ENCODE results near the gene RPS6KA6.

The RPS6KA6 gene

DNA sequence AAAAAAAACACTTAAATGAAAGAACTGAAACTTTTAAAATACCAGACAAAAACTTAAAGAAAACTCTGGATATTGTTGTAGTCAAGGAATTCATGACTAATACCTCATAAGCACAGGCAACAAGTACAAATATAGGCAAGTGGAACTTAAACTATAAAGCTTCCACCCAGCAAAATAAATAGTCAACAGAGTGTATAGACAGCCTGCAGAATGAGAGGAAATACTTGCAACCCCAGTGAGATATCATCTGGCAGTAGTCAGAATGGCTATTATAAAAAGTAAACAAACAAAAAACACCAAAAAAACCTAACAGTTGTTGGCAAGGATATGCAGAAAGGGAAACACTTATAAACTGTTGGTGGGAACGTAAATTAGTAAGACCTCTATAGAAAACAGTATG lies 9.6 kb upstream of the RPS6KA6 start:
- H3K36me3 ChIP-seq (ENCODE audit: low read depth) = no peaks in the 10 kb centered on the region
- H3K27me3 ChIP-seq (ENCODE audit: insufficient read depth, poor library complexity, severe bottlenecking) = no peaks in the 10 kb centered on the region
- no peak overlapping the region for H3K27ac ChIP-seq (ENCODE audit: poor library complexity, severe bottlenecking)
- DNase-seq (ENCODE audit: low spot score) = no peak
- ATAC-seq (ENCODE audit: low read depth) = no peak
- H3K4me3 ChIP-seq (ENCODE audit: severe bottlenecking) = no peak overlapping the region
- TF ChIP-seq, protein P1, sequence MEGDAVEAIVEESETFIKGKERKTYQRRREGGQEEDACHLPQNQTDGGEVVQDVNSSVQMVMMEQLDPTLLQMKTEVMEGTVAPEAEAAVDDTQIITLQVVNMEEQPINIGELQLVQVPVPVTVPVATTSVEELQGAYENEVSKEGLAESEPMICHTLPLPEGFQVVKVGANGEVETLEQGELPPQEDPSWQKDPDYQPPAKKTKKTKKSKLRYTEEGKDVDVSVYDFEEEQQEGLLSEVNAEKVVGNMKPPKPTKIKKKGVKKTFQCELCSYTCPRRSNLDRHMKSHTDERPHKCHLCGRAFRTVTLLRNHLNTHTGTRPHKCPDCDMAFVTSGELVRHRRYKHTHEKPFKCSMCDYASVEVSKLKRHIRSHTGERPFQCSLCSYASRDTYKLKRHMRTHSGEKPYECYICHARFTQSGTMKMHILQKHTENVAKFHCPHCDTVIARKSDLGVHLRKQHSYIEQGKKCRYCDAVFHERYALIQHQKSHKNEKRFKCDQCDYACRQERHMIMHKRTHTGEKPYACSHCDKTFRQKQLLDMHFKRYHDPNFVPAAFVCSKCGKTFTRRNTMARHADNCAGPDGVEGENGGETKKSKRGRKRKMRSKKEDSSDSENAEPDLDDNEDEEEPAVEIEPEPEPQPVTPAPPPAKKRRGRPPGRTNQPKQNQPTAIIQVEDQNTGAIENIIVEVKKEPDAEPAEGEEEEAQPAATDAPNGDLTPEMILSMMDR (IDR thresholded peaks at IDR 0.05; ENCODE audit: poor library complexity, severe bottlenecking) = no peak
- no peaks in the 10 kb centered on the region for H3K4me1 ChIP-seq (ENCODE audit: insufficient read depth, poor library complexity, severe bottlenecking)
- no peaks in the 10 kb centered on the region for H3K9me3 ChIP-seq (ENCODE audit: severe bottlenecking)

DNA sequence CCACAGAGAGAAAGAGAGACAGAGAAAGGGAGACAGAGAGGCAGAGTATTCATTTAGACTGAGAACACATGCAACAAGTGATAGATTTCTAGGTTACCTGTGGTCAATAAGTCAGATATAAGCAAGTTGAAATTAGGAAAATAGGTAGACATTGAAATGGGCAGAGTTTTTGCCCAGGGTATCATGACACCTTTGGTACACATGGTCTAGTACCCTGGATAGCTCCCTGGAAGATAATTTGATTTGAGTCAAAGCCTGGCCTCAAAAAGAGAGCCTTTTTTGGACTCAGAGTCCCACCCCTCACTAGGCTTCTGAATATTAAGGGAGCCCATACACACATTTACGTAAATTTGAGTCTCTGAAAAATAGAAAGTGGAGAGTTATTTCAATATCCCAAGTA lies 4.0 kb upstream of the RPS6KA6 start:
- no peaks in the 10 kb centered on the region for H3K27me3 ChIP-seq (ENCODE audit: insufficient read depth, poor library complexity, severe bottlenecking)
- H3K4me1 ChIP-seq (ENCODE audit: insufficient read depth, poor library complexity, severe bottlenecking) = no peaks in the 10 kb centered on the region
- H3K36me3 ChIP-seq (ENCODE audit: low read depth) = no peaks in the 10 kb centered on the region
- H3K9me3 ChIP-seq (ENCODE audit: severe bottlenecking) = no peaks in the 10 kb centered on the region
- no peak for ATAC-seq (ENCODE audit: low read depth)
- H3K4me3 ChIP-seq (ENCODE audit: severe bottlenecking) = no peak overlapping the region
- no peak for DNase-seq (ENCODE audit: low spot score)
- TF ChIP-seq, protein P1 (IDR thresholded peaks at IDR 0.05; ENCODE audit: poor library complexity, severe bottlenecking) = no peak
- no peak overlapping the region for H3K27ac ChIP-seq (ENCODE audit: poor library complexity, severe bottlenecking)

DNA sequence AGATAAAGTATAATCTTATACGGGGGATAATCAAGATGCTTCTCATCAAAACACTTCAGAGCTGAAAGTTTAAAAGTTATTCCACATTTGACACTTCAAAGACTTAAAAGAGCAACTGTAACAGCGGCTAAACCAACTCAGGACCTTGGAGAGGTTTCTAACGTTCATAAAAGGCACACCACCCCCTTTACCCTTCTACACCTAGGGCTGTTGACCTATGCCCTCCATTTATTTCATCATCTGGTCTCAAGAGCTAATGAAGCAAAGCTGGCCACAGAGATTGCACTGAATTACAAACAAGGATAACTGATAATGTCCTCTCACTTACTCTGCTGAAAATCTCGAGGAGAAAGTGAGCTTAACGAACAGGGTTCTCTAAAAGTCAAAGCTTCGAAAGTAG lies 1.1 kb upstream of the RPS6KA6 start:
- DNase-seq (ENCODE audit: low spot score) (no peak), ATAC-seq (ENCODE audit: low read depth) (no peak)
- Histone ChIP-seq H3K36me3 (ENCODE audit: low read depth) (no peaks in the 10 kb centered on the region), H3K4me1 (ENCODE audit: insufficient read depth, poor library complexity, severe bottlenecking) (no peaks in the 10 kb centered on the region), H3K27ac (ENCODE audit: poor library complexity, severe bottlenecking) (no peak overlapping the region), H3K27me3 (ENCODE audit: insufficient read depth, poor library complexity, severe bottlenecking) (no peaks in the 10 kb centered on the region), H3K9me3 (ENCODE audit: severe bottlenecking) (no peaks in the 10 kb centered on the region), H3K4me3 (ENCODE audit: severe bottlenecking) (no peak overlapping the region)
- TF ChIP-seq, protein P1 (IDR thresholded peaks at IDR 0.05; ENCODE audit: poor library complexity, severe bottlenecking) = no peak

DNA sequence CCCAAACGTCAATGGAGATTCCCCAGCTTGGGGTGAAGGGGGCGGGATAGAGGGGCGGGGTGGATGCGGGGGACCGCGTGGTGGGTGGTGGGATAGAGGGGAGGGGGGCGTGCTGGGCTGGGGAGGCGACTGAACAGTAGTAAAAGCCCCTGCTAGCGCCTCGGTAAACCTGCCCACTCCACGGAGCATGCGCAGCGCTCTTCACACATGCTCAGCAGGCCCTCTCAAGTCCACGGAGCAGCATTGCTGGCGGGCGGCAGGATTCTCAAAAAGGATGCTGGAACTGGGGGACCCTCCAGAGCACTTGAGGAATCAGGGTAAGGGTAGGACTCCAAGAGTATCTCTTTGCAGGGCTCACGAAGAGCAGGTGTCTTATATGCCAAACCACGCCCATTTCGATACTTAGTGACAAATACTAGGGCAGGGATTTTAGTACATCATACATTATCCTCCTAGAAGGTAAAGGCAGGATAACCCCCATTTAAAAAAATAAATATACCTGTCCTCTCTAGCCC lies 378 bp upstream of the RPS6KA6 start:
- H3K4me1 ChIP-seq (ENCODE audit: insufficient read depth, poor library complexity, severe bottlenecking) = no peaks in the 10 kb centered on the region
- peak; percentile 44 for DNase-seq (ENCODE audit: low spot score)
- no peaks in the 10 kb centered on the region for H3K9me3 ChIP-seq (ENCODE audit: severe bottlenecking)
- no peaks in the 10 kb centered on the region for H3K27me3 ChIP-seq (ENCODE audit: insufficient read depth, poor library complexity, severe bottlenecking)
- no peaks in the 10 kb centered on the region for H3K36me3 ChIP-seq (ENCODE audit: low read depth)
- peak overlapping the region; percentile 56 for H3K4me3 ChIP-seq (ENCODE audit: severe bottlenecking)
- H3K27ac ChIP-seq (ENCODE audit: poor library complexity, severe bottlenecking) = no peak overlapping the region
- peak; percentile 73 for ATAC-seq (ENCODE audit: low read depth)
- TF ChIP-seq, protein P1 (IDR thresholded peaks at IDR 0.05; ENCODE audit: poor library complexity, severe bottlenecking) = no peak

DNA sequence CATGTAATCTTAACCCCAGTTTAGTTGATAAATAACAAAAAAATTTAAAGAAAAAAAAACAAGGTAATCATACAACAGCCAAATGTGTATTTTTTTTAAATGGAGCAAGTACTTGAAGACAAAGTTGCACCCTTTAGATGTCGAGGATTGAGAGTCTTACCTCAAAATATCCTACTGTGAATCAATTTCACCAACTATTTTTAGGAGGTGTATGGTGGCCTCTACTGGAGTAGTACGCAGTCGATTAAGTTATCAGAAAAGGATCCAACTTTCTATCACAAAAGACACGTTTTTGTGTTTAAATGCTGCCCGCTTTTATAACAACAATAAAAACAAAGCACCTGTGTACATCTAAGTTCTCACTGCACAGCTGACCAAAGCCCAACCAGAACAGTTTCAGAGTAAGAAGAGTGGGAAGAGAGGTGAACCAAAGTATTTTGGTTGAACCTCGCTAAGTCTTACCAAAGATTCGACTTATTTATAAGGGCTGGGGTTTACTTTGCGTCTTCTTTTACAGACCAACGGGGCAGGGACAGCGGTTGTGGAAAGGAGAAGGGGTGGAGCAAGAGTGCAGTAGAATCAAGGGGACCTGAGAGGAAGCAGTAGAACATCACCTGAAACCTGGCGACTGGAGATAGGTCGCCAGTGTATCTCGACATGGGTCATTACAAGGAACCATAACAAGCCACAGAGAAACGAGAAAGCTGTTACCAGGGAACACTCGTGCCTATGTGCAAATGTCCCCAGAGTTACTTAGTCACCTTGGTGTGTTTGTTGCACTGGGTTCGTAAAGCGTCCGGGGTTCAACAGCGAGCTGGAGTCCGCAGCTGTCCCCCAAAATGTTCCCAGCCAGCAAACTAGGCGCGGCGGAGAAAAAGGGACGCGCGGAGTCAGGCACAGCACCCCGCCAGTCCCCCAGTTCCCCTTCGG lies 1.1 kb downstream of the RPS6KA6 start:
- peak overlapping the region; percentile 56 for H3K4me3 ChIP-seq (ENCODE audit: severe bottlenecking)
- no peaks in the 10 kb centered on the region for H3K4me1 ChIP-seq (ENCODE audit: insufficient read depth, poor library complexity, severe bottlenecking)
- TF ChIP-seq, protein P1 (IDR thresholded peaks at IDR 0.05; ENCODE audit: poor library complexity, severe bottlenecking) = peak; percentile 39
- no peak overlapping the region for H3K27ac ChIP-seq (ENCODE audit: poor library complexity, severe bottlenecking)
- no peaks in the 10 kb centered on the region for H3K27me3 ChIP-seq (ENCODE audit: insufficient read depth, poor library complexity, severe bottlenecking)
- H3K9me3 ChIP-seq (ENCODE audit: severe bottlenecking) = no peaks in the 10 kb centered on the region
- no peaks in the 10 kb centered on the region for H3K36me3 ChIP-seq (ENCODE audit: low read depth)
- DNase-seq (ENCODE audit: low spot score) = no peak
- ATAC-seq (ENCODE audit: low read depth) = peak; percentile 35; the same call in 1 of the 3 replicates

All from RWPE2 (cell line).